Left renal cortex interstitium (tissue), 4 donors: ENCODE results near the gene NFATC2. TPM values are rescaled to one million over a fixed set of nuclear protein-coding genes. Genes with fewer than 3 reads are reported as not detected.
"Not testable (repeated sequence)": the region's sequence is repeated elsewhere in the genome, so short reads cannot be mapped to it uniquely, and the experiment has no call there.

Experiments
- DNase-seq, 4 donors: peaks; one replicate each; pipeline ENCODE4 v3.0.0-alpha.2; 2013; ENCODE audit warnings: low read depth in 4 of 4, low spot score in 2 of 4, missing footprints in 1 of 4
- polyA plus RNA-seq, 4 donors: library from polyadenylated mRNA; unstranded; fragments of 120-200 nt; gene quantifications; one replicate each; pipeline ENCODE4 v1.2.1, GENCODE V29; 2013; ENCODE audit not compliant: insufficient read length in 4 of 4

NFATC2 gene
- polyA plus RNA-seq, 4 donors = 1.4 to 2.2 (median 2.0) TPM

DNA sequence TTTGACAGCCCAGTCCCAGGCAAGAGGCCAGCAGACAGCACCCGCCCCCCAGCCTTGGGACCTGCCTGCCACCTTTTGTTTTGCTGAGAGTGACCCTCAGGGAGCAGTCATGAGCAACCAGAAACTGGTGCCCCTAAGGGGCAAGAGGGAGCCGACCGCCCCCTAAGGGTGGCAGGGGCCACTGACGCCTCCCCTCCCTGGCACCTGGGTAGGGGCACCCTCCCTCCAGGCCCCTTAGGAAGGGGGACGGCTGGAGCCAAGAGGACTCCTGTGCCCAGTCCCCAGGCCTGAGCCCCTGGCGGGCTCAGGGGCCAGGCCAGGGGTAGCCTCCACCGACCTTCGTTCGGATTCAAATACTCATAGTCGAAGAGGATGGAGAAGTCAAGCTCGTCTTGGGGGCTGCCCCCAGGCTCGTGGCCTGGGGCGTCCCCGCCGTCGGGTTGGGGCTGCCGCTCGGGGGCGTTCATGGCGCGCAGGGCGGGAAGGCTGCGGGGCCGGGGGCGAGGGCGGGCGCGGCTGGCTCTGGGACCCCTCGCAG lies 417 bp downstream of the NFATC2 start:
- no peak for DNase-seq

DNA sequence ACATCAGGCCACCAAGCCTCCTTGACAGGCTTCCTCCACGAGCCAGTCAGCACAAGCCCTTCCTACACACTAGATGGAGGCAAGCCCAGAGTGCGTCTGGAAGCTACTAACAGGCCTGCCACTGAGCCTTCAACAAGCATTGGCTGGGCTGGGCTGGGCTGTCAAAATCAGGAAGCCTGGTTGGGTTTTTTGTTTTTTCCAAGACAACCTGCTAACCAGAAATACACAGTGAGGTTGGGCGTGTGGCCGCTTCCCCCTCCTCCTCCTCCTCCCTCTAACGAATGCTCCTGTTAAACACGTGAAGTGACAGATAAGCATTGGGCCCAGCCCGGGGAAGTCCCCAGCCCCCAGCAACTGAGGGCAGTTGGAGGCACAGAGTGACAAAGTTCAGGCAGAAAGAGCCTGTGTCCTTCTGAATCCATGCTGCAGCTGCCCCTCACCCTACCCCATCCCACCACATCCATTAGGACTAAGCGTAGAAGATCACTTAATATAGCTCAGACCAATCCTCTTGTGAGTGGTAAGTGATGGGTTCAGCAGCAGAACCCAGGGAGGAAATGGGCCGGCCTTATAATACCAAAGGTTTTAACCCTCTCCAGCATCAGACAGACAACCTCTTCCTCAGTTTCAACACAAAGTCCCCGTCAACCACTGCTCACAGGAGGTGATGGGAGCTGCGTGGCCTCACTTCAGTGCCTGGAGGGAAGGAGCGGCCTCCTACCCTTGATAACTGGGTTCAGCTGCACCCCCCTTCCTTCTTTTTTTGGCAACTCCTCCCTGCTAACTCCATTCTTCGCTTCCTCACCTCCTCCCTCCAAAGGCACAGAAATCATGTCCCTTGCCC lies 1.1 kb downstream of the NFATC2 start:
- DNase-seq = peak in 1 of 4 donors; percentile 54

DNA sequence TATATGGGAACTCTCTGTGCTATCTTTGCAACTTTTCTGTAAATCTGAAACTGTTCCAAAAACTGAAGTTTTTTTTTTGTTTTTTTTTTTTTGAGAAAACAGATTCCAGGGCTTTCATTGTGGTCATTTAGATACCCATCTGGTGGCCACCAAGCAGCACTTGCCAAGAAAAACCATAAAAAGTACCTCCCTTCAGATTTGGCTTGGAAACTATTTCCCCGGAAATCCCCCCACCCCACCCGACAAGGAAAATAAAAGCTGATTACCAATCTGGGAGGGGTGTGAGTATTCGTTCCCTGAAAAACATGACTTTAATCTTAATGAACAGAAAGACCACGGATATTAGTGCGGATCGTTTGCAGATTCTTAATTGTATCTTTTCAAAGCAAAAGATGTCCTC lies 1.9 kb downstream of the NFATC2 start:
- no peak for DNase-seq

DNA sequence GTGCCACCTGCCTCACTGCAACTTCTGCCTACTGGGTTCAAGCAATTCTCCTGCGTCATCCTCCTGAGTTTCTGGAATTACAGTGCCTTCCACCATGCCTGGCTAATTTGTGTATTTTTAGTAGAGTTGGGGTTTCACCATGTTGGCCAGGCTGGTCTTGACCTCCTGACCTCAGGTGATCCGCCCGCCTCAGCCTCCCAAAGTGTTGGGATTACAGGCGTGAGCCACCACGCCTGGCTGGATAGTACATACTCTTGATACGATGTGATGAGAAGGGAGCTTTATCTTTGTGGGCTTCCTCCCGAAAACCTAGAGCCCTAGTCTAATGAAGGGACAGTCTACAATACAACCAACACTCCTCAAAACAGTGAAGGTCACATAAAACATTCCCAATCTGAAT lies 2.4 kb downstream of the NFATC2 start:
- DNase-seq = not testable (repeated sequence)

DNA sequence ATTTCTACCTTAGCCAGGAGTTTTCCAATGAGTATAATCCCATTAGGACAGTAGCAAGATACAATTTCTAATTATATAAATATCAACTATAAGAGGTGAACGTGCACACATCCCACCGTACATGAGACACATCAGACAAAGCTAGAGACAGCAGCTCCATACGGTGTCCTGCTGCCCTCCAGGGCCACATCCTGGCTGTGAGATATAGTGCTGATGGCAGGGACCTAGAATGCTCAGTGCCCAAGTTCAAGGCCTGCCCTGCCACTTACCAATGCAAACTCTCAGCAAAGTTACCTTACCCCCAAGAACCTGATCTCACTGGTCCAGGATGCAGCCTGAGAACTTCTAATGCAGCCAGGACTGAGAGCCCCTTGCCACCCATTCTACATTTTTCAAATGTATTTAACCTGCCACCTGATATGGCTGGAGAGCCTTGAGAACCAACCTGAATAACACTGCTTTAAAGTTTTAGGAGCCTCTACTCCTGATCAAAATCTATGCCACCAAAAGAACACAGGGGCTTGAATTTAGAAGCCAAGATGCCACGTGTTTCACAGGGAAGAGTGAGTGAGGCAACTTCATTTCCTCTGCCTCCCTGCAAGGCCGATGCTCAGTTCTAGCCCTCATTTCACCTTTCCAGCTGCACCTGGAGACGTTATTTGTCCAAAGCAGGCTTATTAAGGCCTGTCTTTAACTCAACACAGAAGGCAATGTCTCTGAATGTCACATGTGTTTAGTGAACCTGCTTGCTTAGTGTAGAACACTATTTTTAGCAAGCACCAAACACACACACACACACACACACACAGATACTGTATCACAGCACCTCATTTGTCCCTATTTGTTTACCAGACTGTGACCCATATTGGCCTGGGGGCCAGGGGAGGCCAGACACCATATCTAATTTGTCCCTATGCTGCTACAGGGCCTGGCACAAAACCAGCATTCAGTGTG lies 6.1 kb downstream of the NFATC2 start:
- DNase-seq = no peak

DNA sequence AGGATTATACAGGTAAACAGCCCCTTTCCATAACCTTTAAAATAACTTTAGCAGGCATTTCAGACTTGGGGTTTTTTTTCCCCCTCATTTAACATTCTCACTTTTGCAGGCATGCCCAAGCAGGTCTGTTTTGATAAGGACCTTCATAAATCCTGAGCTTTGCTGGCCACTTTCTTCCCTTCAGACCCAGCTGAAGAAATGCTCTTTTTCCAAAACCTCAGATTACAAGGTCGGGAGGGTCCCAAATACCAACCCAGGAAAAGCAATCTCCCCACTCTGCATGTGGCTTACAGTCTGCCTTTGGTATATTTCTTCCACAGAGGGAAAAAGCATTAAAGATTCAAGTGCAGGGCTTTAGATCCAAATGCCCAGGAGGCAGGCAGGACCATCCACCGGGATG lies 6.8 kb downstream of the NFATC2 start:
- no peak for DNase-seq

DNA sequence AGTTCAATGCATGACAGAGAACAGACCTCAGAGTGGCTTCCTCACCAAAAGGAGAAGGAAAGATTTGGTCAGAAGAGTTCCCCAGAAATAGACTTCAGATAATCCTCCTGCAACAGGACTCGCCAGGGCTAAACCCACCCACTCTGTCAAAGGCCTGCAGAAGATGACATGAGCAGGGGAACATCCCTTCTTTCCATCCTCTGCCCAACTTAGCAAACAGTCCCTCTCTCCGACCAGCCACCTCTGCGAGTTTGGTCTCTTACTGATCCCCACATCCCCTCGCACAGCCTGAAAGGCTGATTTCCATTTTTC lies 7.5 kb downstream of the NFATC2 start:
- no peak for DNase-seq

DNA sequence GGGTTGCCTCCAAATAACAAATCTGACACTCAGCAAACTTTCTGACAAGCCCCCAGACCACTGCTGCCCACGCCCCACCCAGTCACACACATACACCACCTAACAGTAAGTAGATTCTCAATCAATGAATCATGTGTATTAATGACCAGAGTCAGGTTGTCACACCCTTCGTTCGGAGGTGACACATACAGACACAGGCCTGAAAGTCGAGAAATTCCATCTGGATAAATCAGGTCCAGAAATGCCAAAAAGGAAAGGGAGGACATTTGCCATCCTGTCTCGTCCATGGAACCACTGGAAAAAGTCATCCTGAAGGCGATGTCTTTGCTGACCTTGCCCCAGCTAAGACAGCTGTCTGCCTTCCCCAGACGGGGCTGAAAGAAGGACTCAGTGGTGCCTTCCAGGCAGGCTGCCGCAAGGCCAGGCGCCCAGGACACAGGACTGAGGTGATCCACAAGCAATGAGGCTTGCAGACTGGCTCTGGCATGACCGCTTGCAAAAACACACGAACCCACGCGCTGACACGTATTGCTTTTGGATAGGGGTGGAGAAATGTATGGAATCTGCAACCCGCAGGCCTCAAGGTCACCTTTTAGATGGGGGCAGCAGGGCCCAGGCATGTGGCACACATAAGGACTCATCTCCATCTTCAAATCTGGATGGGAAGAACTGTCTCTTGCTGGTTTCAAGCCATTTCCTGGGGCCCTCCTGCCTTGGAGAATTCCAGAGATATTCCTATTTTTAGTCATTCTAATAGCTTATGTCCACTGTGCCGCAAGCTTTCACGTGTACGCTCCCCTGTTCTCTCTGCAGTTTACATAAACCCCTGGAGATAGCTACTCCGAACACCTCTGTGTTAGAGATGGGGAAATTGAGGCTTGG lies 9.0 kb downstream of the NFATC2 start:
- DNase-seq = no peak

DNA sequence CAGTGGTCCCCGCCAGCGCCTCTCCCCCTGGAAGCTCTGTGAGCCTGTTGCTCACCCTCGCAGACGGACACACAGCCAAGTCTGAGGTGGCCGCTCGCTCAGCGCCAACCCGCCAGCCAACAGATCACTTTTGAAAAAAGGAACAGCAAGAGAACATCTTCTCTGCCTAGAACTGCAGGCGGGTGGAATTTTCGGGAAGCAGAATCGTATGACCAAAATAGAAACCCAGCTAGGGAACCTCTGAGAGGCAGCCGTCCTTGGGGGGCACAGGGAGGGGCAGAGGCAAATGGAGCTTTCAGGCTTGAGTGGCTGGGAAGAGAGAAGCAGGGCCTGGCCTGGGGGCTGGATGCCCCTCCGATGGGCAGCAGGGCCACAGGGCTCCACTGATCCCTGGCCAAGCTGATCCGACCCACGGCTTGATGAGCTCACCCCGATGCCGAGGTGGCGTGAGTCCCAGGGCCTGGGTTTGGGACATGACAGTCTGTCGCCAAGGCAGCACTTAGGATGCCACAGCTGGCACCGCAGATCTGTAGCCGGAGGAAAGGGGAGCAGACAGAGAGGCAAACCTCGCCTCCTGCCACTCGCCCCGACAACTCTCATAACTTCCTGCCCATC lies 9.8 kb downstream of the NFATC2 start:
- DNase-seq = no peak

DNA sequence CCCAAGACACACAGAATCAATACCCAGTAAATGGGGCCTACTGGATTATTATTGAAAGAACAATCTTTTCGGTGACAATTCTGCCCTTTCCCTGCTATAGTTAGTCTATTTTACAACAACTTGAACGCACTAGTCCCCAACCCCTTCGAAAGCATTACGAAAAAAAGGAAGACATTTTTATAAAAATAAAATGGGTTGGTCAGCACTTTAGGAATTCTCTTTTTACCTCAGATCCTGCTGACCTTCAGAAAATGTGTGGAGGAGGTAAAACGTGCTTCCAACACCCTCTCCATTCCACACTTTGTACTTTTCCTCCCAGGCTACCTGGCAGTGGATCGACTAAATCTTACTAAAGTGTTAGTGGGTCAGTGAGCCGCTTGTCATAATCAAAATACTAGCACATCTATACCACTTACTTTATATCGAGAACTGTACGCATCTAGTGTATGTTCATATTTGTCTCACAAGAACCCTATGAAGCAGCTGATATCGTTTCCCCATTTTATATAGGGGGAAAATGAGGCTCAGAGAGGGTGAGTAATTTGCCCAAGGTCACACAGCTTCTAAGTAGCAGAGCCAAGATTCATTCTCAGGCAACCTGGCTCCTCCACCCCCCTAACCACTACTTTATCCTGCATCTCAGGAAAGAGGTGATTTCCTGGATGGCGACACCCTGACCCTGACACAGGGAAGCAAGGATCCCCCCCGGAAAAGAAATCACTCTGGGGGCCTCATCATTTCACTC lies 10.6 kb downstream of the NFATC2 start:
- DNase-seq = no peak

DNA sequence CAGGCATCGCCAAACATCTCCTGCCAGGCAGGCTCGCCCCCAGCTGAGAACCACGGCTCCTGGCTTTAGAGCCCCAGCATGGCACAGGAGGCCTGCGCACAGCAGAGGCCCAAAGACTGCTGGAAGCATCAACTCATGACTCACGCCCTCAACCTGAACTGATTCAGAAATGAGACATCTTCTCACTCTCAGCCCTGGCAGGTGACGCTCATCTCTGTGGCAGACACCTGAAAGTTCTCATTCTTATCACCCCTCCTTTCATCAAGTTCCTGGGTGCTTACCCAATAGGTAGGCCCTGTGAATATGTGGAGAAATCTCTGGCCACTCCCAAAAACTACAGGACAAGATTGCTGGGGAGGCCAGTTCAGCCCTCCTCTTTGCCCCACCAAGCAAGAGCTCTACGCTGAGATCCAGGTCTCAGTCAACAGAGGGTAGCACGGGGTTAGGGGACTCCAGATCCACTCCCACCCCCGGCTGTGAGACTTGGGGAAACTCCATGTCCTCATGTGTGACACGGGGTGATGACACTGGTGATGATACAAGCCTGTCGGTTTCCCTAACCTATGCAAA lies 11.3 kb downstream of the NFATC2 start:
- DNase-seq = no peak

DNA sequence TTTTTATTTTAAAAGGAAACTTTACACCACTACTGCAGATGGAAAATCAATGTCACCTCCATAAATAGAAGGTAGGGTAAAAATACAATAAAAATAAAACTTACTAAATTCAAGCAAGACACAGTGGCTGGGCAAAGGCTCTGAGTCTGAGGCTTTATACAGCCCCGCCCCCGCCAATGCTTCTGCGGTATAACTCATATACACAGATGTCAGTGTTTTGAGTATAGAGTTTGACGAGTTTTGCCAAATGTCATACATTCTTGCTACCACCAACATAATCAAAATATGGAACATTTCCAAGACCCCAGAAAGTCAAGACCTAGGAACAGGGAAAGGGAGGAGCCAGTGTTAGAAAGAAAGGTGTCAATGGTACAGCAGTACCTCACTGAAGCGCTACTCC lies 12.8 kb downstream of the NFATC2 start:
- DNase-seq = no peak

DNA sequence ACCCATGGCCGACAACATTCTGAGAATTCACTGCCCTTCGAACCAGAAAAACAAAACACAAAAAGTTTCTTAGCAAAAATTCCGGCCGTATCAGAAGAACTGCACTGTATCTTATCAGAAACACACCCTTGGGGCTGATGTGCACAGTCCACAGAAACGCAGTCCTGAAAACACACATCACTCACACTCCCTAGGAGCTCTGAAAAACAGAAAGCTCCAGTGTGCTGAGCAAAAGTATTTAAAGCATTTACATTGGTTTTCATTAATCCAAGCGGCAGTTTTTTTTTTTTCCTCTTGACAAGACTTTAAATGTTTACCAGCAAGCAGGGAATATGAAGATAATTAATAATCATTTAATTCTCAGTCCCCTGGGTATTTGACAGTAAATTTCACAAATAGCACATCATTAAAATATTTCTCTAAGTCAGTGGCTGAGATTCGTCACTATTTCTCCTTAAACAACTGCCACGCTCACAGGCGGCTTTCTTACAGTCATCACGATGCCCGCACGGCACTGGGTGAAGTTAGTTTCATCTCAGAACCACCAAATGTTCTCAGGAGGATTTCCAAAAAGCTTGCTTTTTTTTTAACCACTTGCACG lies 13.3 kb downstream of the NFATC2 start:
- no peak for DNase-seq

DNA sequence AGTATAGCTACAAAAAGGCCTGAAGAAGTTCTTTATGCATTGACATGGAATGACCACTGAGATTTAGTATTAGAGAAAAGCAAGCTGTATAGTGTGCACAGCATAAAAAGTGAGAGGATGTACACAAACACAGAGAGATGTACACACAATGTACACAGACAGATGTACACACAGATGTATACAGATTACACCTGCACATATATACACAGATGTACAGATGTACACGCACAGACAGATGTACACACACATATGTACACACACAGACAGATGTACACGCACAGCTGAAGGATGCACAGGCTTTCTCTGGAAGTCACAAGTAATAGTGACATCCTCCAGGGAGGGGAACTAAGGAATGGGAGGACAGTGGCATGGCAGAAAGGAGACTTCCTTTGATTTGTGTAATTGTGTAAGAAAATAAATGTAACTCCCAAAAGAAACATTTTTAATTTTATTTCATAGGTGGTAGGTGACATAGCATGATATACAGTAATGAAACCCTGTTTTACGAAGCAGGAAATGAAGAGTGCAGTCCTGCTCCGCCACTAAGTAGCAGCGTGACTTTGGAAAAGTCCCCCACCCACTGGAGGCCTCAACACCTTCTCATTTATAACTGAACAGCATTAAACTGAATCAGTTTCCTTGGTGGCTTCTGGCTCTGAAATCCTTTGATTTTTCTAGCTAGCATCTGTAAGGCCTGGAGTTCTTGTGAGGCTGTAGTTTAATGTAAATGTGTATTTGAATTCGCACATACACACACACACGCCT lies 14.1 kb downstream of the NFATC2 start:
- no peak for DNase-seq

DNA sequence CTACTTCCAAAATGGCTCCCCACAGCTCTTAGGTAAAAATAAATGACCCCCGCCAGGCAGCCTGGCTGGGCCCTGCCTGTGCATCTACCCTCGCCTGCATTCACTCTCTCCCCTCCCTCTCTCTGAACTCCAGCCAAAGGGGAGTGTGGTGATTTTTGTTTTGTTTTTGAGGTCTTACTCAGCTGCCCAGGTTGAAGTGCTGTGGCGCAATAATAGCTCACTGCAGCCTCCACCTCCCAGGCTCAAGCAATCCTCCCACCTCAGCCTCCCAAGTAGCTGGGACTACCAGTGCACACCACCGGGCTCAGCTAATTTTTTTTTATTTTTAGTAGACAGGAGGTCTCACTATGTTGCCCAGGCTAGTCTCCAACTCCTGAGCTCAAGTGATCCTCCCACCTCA lies 15.8 kb downstream of the NFATC2 start:
- DNase-seq = no peak

DNA sequence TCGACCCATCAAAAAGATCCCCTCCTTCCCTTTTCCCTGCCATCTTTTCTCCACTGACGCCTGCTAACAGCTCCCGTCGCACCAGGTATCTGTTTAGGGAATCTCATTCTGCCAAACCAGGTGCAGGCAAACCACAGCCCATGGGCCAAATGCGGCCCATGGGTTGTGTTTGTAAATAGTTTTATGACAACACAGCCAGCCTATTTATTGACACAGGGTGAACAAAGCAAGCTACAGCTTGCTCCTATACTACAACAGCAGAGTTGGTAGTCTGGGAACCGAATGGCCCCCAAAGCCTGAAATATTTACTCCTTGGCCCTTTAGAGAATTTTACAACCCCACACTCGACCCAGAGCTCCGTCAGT lies 16.4 kb downstream of the NFATC2 start:
- DNase-seq = no peak

DNA sequence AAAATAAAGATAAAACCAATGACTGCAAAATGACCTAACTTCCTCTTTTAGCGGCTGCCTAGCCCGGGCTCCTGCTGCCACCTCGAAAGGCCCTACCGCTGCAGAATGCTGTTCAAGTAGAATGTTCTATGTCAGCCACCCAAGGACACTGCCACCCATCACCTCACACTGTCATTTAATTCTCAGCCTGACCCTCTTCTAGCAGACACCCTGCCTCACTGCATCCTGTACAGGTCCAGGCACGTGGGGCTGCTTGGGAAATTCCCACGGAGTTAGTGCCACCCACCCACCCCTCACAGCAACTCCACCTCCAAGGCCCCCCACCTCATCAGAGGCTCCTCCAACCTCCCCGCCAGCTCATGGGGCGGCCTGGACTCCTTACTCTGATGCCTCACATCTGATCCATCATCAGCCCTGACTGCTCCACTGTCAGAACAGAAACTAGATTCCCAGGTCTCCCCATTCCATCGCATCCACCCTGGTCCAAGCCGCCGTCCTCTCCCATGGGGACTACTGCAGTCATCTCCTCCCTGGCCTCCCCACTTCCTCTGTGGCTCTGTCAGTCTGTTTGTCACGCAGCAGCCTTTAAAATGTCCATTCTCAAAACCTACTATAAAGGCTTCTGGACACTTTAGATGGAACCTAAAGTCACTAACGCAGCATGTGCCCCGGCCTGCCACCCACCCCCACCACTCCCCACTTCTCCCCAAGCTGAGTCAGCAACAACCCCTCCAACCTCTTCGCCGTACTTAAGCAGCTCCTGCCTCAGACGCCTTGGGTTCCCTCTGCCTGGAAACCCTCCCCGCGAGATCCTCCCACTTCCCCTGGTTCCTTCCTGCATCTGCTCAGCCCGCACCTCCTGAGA lies 17.0 kb downstream of the NFATC2 start:
- DNase-seq = no peak
